Measurements from ENCODE around the gene ABCA13.

DNA sequence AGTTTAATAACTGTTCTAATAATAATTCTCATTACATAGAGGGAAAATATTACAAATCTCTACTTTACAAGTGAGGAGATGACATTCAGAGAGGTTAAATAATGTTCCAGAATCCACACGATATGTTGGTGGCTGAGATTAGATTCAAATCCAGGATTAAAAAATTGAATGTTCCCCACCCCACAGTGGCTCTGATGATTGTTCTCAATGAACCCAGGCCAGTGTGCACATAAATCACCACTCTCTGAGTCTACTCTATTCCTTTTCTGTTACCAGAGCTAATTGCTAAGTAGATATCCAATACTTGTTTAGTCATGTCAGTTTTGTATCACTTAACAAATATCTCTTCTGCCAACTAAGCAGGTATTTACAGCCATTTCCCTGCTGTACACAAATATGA lies 281.0 kb downstream of the ABCA13 start:
- TF ChIP-seq, protein P1, sequence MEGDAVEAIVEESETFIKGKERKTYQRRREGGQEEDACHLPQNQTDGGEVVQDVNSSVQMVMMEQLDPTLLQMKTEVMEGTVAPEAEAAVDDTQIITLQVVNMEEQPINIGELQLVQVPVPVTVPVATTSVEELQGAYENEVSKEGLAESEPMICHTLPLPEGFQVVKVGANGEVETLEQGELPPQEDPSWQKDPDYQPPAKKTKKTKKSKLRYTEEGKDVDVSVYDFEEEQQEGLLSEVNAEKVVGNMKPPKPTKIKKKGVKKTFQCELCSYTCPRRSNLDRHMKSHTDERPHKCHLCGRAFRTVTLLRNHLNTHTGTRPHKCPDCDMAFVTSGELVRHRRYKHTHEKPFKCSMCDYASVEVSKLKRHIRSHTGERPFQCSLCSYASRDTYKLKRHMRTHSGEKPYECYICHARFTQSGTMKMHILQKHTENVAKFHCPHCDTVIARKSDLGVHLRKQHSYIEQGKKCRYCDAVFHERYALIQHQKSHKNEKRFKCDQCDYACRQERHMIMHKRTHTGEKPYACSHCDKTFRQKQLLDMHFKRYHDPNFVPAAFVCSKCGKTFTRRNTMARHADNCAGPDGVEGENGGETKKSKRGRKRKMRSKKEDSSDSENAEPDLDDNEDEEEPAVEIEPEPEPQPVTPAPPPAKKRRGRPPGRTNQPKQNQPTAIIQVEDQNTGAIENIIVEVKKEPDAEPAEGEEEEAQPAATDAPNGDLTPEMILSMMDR (conservative IDR thresholded peaks at IDR 0.05), result no peak
- no peak for TF ChIP-seq ZFX (IDR thresholded peaks at IDR 0.05)
